Measurements from ENCODE around the gene FYN. TPM values are rescaled to one million over a fixed set of nuclear protein-coding genes. Genes with fewer than 3 reads are reported as not detected.

Gene FYN
- polyA plus RNA-seq, 1 experiment, result 55.1 TPM

GRCh38 chr6:111632468-111633247, 240.6 kb downstream of the FYN start:
- TF ChIP-seq CTCF (IDR thresholded peaks at IDR 0.05; ENCODE audit: insufficient read depth, low read depth, low read length), result no peak

GRCh38 chr6:111631903-111632460, 241.3 kb downstream of the FYN start:
- no peak for TF ChIP-seq CTCF (IDR thresholded peaks at IDR 0.05; ENCODE audit: insufficient read depth, low read depth, low read length)
- H3K36me3 ChIP-seq (ENCODE audit: control insufficient read depth, insufficient read depth, low read length), result no peaks in the 10 kb centered on the region
- no peak for DNase-seq (ENCODE audit: low read depth)
- POLR2A ChIA-PET, result no interaction called here
- CTCF ChIA-PET, result no interaction called here
- no peak overlapping the region for H3K4me3 ChIP-seq (ENCODE audit: low read depth, low read length)
- H3K27me3 ChIP-seq (ENCODE audit: control insufficient read depth, insufficient read depth, low read length), result no peaks in the 10 kb centered on the region

More at GRCh38 chr6:111632468-111633247, 240.6 kb downstream of the FYN start:
- DNase-seq (ENCODE audit: low read depth), result no peak
- no peak overlapping the region for H3K4me3 ChIP-seq (ENCODE audit: low read depth, low read length)
- H3K27me3 ChIP-seq (ENCODE audit: control insufficient read depth, insufficient read depth, low read length), result no peaks in the 10 kb centered on the region
- no peaks in the 10 kb centered on the region for H3K36me3 ChIP-seq (ENCODE audit: control insufficient read depth, insufficient read depth, low read length)
- CTCF ChIA-PET, result no interaction called here
- POLR2A ChIA-PET, result no interaction called here

- DNase-seq (ENCODE audit: low read depth), result no peak
- ChIA-PET POLR2A (no interaction called here), CTCF (interaction anchor here (0.5 to 1.5 kb wide), 3 partner anchors 13 to 339 kb away, joined by 3 to 4 read pairs (median 4); no protein-coding TSS in a partner anchor)
- no peaks in the 10 kb centered on the region for H3K27me3 ChIP-seq (ENCODE audit: control insufficient read depth, insufficient read depth, low read length)
- no peaks in the 10 kb centered on the region for H3K36me3 ChIP-seq (ENCODE audit: control insufficient read depth, insufficient read depth, low read length)
- no peak for TF ChIP-seq CTCF (IDR thresholded peaks at IDR 0.05; ENCODE audit: insufficient read depth, low read depth, low read length)
- no peak overlapping the region for H3K4me3 ChIP-seq (ENCODE audit: low read depth, low read length)
Observed at GRCh38 chr6:111631018-111631417, 242.2 kb downstream of the FYN start.

GRCh38 chr6:111628142-111628850, 245.0 kb downstream of the FYN start:
- ChIA-PET CTCF (interaction anchor here (0.7 to 2.8 kb wide), 4 partner anchors 14 to 163 kb away, joined by 3 to 14 read pairs (median 3); partner anchors contain the start of gene TRAF3IP2), POLR2A (interaction anchor here (0.6 kb wide), 2 partner anchors 30 to 156 kb away, joined by 4 to 5 read pairs; no protein-coding TSS in a partner anchor)
- Histone ChIP-seq H3K4me3 (ENCODE audit: low read depth, low read length) (peak overlapping the region; percentile 4; the same call in 1 of the 2 replicates), H3K36me3 (ENCODE audit: control insufficient read depth, insufficient read depth, low read length) (no peaks in the 10 kb centered on the region), H3K27me3 (ENCODE audit: control insufficient read depth, insufficient read depth, low read length) (no peaks in the 10 kb centered on the region)
- peak; percentile 67 for DNase-seq (ENCODE audit: low read depth)
- TF ChIP-seq CTCF (IDR thresholded peaks at IDR 0.05; ENCODE audit: insufficient read depth, low read depth, low read length), result no peak

- no peaks in the 10 kb centered on the region for H3K27me3 ChIP-seq (ENCODE audit: control insufficient read depth, insufficient read depth, low read length)
- no peak overlapping the region for H3K4me3 ChIP-seq (ENCODE audit: low read depth, low read length)
- DNase-seq (ENCODE audit: low read depth), result no peak
- no peak for TF ChIP-seq CTCF (IDR thresholded peaks at IDR 0.05; ENCODE audit: insufficient read depth, low read depth, low read length)
- ChIA-PET POLR2A (no interaction called here), CTCF (interaction anchor here (0.6 to 1.5 kb wide), 3 partner anchors 41 to 80 kb away, joined by 3 to 4 read pairs (median 3); no protein-coding TSS in a partner anchor)
- no peaks in the 10 kb centered on the region for H3K36me3 ChIP-seq (ENCODE audit: control insufficient read depth, insufficient read depth, low read length)
Observed at GRCh38 chr6:111626441-111626840, 246.8 kb downstream of the FYN start.

All from BJ (cell line).